GM21619 (cell line): Measurements from ENCODE around the gene EVL.

ENCODE experiments used
- ATAC-seq: cut with Tn5 transposase; IDR thresholded peaks from one replicate; pipeline ENCODE4 v1.9.1; 2021; ENCODE audit not compliant: unreplicated experiment

The EVL gene

GRCh38 chr14:100108042-100108825 is 43.0 kb downstream of the EVL start:
- ATAC-seq = peak; percentile 73

- ATAC-seq = no peak
Measured at GRCh38 chr14:100108840-100109593, 43.8 kb downstream of the EVL start.

GRCh38 chr14:100109594-100109955 is 44.4 kb downstream of the EVL start:
- ATAC-seq = no peak

DNA sequence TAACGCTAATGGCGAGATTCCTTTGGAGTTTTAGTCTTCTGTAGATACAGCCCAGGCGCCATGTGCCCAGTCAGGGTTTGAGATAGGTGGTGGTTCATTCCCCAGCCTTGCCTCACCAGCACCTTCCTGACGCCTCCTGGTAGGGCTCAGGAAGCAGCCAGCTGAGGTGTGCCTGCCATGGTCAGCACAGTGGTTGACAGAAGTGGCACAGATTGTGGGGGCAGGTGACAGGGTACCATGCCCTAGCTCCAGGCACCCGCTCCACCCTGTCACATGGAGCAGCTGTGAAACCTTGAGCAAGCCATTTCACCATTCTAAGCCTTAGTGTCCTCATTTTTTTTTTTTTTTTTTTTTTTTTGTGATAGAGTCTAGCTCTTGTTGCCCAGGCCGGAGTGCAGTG is 45.6 kb downstream of the EVL start:
- no peak for ATAC-seq

DNA sequence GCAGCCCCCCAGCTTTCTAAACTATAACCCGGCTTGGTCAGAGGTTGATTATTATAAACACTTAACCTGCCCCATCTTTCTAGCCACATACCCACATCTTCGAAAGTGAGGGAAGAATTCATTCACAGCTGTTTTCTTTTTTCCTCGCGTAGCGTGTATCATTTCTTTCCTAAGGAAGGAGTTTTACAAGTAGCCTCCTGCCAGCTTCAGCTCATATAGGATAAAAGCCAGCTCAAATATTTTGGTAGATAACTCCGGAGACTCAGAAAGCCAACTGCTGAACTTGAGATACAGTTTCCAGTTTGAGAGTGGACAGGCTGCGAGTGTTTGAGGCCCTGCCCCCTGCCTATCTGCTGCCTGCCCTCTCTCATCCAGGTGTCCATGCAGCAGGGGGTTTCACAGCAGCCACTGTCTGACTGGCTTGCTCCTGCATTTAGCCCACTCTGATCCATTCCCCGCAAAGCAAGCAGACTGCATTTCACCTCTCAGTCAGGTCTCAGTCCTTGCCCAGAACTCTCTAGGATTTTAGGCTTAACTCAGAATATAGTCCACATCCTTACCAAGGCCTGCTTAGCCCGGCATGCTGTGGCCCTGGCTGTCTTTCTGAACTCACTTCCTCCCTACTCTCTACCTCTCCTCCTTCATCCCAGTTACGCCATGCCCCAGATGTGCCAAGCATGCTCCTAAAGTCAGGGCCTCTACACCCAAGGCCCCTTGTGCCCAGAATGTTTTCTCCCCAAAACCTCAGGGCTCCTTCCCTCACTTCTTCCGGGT is 46.9 kb downstream of the EVL start:
- no peak for ATAC-seq

DNA sequence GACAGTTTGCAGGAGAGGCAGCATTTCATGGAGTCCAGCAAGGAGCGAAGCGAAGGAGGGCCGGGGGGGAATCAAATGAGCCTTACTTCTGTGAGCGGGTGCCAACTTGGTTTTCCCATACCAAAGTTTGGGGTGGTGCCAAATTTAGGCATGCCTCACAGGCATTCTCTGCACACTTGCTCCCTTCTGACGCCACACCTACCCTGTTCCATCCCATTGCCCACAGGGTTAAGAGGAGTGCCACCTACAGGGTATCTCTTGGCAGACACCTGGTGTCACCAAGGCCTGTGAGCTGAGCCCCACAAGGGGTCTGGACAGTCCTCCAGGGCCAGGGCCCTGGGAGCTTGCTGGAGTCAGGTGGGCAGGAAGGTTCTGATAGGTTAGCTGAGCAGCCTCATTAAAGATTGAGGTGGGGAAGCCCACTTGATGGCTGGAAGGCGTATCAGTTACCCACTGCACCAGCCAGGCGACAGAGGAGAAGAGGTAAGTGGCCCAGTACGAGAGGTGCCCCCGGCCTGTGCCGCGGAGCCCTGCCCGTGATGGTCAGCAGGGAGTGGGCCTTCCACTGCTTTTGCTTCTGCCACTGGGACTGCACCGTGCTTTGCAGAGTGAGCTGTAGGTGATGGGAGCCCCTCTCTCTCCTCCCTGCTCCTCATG is 49.0 kb downstream of the EVL start:
- no peak for ATAC-seq

DNA sequence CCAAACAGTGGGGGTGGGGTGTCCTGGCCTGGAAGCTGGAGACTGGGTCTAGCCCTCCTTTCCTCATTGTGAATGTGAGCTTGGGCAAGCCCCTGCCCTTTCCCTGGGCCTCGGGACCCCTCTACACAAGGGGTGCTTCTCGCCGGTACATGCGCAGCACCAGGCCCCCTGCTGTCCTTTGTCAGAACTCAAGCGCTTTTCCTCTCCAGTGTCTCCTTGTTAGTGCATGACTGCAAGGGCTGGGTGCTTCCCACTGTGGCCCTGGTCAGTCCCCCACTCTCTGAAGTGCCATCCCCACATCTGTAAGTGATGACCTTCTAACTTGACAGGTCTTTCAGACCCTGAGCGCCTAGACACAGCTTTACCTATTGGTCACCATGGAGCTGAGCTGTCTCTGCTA is 50.0 kb downstream of the EVL start:
- no peak for ATAC-seq

DNA sequence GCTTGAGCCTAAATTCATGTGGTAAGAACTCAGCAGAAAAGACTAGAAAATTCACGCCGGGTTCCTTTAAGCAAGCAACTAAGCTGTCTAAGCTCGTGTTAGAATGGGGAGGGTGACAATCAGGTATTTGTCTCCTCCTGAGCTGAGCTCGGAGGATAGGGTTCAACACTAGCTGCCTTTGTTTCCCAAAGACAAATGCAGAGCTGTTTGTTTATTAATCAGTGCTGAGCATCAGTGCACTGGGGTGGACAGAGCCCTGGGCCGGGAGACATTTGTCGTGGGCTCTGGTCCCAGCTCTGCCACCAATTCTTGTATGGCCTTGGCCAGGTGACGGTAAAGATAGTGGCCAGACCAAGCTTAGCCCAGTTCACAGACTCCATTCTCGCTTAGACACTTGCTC is 50.5 kb downstream of the EVL start:
- ATAC-seq = no peak

DNA sequence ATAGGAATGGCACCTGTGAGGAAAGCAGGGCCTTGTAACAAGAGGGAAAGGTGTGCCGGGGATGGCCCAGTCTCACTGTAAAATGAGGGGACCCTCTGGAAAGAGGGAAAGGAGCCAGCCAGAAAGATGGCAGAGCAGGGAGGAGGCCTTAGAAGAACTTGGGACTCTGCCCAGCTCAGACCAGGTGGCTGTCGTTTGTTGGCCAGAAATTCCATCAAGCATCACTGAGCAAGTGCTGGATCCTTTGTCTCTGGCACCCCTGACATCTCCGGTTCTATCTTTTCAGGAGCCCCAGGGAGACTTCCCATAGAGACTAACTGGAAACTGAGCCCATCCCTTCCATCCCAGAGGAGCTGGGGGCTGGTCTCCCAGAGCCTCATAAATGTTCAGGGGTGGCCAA is 50.9 kb downstream of the EVL start:
- ATAC-seq = no peak

DNA sequence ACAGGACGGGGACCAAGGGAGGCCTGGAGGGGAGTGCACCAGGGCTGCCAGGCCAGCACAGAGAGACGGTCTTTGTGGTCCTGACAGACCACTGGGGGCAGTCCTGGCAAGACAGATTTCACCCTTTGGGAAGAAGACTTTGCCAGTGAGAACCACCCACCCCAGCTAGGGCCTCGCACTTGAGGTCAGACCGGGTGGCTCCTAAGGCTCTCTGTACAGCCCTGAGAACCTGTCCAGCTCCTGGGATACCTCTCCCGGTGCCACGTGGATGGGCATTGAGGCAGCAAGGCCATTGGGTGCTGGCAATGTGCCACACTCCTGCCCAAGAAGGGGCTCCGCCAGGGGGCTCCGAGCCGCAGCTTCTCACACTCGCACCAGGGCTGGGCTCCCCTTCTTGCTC is 51.8 kb downstream of the EVL start:
- ATAC-seq = no peak

- ATAC-seq = no peak
Measured at GRCh38 chr14:100117633-100118395, 52.6 kb downstream of the EVL start.

GRCh38 chr14:100118396-100119011 is 53.3 kb downstream of the EVL start:
- ATAC-seq = no peak

- ATAC-seq = no peak
Measured at GRCh38 chr14:100119251-100119650, 54.0 kb downstream of the EVL start.

GRCh38 chr14:100120522-100121269 is 55.5 kb downstream of the EVL start:
- ATAC-seq = no peak

DNA sequence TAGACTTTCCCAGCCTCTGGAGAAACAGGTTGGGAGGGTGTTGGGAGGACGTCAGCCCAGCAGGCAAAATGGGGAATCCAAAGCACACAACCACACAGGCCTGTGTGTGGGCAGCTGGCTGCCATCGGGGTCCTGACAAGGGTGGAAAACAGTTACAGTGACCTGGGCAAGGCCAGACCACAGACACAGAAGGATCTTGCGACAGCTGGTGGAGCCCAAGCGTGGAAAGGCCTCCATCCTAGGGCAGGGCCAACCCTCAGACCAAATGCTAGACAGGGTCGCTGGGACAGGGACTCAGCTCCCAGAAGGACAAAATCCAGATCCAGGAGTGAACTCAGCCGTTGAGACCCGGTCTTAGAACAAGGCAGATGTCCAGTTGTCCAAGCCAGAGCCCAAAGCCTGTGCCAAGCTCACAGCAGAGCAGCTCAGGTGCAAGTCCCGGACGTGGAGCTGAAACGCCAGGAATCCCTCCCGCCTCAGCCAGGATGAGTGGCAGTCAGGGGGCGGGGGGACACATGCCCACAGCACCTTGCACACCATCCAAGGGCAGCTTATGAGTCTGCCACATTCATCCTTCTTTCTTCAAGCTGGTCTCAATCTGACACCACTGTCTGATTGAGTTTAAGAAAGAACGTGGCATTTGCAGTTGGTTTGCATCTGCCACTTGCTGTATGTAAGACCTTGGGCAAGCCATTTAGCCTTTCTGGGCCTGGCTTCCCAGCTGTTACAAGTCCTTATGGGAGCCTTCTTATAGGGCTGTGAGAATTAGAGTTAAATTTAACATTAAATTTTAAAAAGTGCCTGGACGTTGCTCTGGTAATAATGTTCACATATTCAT is 56.6 kb downstream of the EVL start:
- no peak for ATAC-seq

DNA sequence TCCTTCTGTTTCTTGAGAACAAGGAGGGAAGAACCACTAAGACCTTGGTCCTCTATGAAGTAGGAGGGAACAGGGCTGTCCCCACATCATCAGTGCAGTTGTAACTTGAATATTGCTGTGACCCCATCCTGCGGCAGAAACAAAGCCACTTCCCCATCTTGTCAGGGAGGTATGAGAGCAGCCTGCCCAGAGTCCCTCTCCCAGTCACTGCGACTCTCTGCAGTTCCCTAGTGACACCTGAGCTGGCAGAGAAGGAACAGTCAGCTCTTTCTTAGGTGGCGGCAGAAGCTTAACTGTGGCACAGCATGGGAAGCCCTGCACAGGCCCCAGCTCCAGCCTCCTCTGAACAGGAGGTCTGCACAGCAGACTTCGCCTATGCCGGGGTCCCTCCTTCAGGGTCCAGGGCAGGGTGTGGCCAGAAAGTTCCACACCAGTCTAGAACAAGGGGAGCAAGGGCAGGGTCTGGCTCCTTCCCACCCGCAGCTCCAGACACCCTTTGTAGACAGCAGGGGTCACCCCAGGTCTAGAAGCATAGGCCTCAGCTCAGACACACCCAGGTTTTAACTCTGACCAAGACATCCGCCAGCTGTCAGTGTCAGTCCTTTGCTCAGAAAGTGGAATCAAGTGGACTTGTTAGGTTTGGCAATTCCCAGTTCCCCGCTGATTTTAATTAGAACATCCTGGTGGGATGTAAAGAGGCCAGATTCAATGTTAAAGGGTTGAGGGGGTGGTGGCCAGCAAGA is 57.4 kb downstream of the EVL start:
- ATAC-seq = no peak

- no peak for ATAC-seq
Measured at GRCh38 chr14:100123618-100124017, 58.4 kb downstream of the EVL start.

GRCh38 chr14:100124551-100125088 is 59.4 kb downstream of the EVL start:
- ATAC-seq = no peak
